Endometrial microvascular endothelial cells (primary cell): Measurements from ENCODE around the gene MSLN. TPM values are rescaled to one million over a fixed set of nuclear protein-coding genes. Genes with fewer than 3 reads are reported as not detected.

Experiments used
- in situ Hi-C: cut with HindIII; loops from 2 replicates; pipeline ENCODE4 v1.10.0; 2017; ENCODE audit warnings: low sequenced_read_pairs, low pct_unique_long_range_greater_than_20kb; ENCODE audit errors: inconsistent ontology term
- total RNA-seq: library from RNA; depleted of rRNA; stranded (reverse); fragments of >200 nt; gene quantifications from one replicate; pipeline ENCODE4 v1.2.3, GENCODE V29; 2015; ENCODE audit errors: inconsistent ontology term

The MSLN gene
- total RNA-seq, 1 donor from 2014 or later: not detected

- in situ Hi-C loops: no loop called here
These were observed 38.6 kb upstream of the MSLN start for GRCh38 chr16:721765-722540.

- in situ Hi-C loops: no loop called here
These were observed 37.5 kb upstream of the MSLN start for GRCh38 chr16:722835-723633.

GRCh38 chr16:723695-724094 lies 36.8 kb upstream of the MSLN start:
- in situ Hi-C loops: no loop called here

GRCh38 chr16:724188-725040 lies 36.1 kb upstream of the MSLN start:
- in situ Hi-C loops: no loop called here

GRCh38 chr16:725041-725376 lies 35.5 kb upstream of the MSLN start:
- in situ Hi-C loops: no loop called here

GRCh38 chr16:725463-726187 lies 34.9 kb upstream of the MSLN start:
- in situ Hi-C loops: no loop called here

- in situ Hi-C loops: no loop called here
These were observed 34.4 kb upstream of the MSLN start for GRCh38 chr16:726188-726437.

GRCh38 chr16:726438-727290 lies 33.9 kb upstream of the MSLN start, which contains the start of the genes CCDC78 and HAGHL:
Gene CCDC78, minus strand, starts transcription at chr16:726443. Its CDS starts 76 bp downstream, at chr16:726367.
Gene HAGHL, plus strand, starts transcription at chr16:727106. Its CDS starts 404 bp downstream, at chr16:727510.
- in situ Hi-C loops: no loop called here

GRCh38 chr16:727291-727977 lies 33.1 kb upstream of the MSLN start:
- in situ Hi-C loops: no loop called here

- in situ Hi-C loops: no loop called here
These were observed 32.2 kb upstream of the MSLN start for GRCh38 chr16:728131-728889.

- in situ Hi-C loops: no loop called here
These were observed 31.4 kb upstream of the MSLN start for GRCh38 chr16:728890-729744.

GRCh38 chr16:729768-730665 lies 30.5 kb upstream of the MSLN start:
- in situ Hi-C loops: no loop called here

GRCh38 chr16:730666-731509 lies 29.6 kb upstream of the MSLN start:
- in situ Hi-C loops: no loop called here

GRCh38 chr16:732332-732731 lies 28.2 kb upstream of the MSLN start:
- in situ Hi-C loops: no loop called here
